GM19035 (cell line): ENCODE results near the gene SYT3.
A peak's percentile ranks its signal among the peaks of the same experiment; 100 is the strongest.

Experiments used
- ATAC-seq: cut with Tn5 transposase; IDR thresholded peaks from one replicate; pipeline ENCODE4 v1.9.1; 2021; ENCODE audit not compliant: unreplicated experiment

Gene SYT3

GRCh38 chr19:50662651-50663481 lies 23.2 kb upstream of the SYT3 start:
- no peak for ATAC-seq

GRCh38 chr19:50661766-50662650 lies 22.3 kb upstream of the SYT3 start:
- ATAC-seq = no peak

DNA sequence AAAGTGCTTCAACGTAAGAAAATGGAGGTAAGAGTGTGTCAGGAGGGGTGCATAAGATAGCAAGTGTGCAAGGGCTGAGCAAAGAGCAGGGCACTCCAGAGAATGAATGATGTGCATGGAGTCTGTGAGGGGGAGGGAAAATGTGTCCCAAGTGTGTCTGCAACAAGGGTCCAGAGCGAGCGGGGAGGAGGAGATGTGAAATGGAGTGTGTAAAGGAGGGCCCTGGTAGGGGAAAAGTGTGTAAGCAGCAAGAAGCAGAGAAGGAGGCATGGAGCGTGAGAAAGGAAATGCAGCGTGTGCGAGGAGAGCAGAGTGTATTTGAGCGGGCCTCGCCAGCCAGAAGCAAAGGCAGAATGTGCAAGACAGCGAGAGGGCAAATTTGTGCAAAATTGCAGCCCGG lies 21.3 kb upstream of the SYT3 start:
- ATAC-seq = no peak

DNA sequence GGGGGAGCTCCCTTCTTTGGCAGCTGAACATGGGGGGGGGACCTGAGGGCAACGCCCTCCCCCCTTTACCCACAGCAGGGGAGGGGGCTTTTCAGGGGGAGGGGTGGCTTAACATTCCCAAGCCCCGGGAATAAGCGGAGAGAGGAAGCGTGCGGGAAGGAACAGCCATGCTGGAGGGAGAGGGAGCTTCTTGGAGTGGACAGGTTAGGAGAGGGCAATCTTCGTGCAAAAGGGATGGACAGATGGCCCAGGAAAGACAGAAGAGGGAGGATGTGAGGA lies 20.3 kb upstream of the SYT3 start:
- ATAC-seq = no peak

DNA sequence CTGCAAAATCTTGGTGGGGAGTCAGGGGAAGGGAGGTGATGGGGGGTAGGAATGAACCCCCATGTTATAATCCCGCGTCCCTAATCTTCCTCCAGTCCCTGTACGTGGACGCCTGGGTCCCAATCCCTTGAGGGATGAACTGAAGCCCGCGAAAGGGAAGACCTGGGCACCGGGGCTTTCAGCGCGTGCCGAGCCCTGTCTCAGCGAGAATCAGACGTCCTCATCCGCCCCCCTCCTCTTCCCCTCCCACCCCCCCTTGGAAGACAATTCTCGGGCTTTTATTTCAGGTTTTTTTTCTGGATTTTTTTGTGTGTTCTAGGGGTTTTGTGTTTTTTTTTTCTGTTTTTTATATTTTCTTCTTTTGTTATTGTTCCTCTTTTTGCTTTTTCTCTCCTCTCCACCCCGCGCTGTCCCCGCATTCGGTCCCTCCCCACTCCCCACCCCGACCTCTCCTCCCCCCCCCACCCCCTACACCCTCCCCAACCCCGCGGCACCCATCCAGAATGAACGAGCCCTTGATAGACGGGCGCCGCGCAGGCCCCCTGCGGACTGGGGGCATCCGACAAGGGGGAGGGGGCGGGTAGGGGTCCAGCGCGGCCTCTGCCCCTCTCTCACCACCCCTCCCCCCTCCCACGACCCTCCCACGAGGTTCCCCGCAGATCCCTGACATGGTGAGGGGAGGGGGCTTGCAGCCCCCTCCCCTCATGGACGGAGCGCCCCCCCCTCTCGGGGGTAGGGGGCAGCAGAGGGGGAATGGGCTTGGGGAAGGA lies 19.8 kb upstream of the SYT3 start:
- no peak for ATAC-seq

GRCh38 chr19:50658441-50659317 lies 19.0 kb upstream of the SYT3 start:
- ATAC-seq = no peak

DNA sequence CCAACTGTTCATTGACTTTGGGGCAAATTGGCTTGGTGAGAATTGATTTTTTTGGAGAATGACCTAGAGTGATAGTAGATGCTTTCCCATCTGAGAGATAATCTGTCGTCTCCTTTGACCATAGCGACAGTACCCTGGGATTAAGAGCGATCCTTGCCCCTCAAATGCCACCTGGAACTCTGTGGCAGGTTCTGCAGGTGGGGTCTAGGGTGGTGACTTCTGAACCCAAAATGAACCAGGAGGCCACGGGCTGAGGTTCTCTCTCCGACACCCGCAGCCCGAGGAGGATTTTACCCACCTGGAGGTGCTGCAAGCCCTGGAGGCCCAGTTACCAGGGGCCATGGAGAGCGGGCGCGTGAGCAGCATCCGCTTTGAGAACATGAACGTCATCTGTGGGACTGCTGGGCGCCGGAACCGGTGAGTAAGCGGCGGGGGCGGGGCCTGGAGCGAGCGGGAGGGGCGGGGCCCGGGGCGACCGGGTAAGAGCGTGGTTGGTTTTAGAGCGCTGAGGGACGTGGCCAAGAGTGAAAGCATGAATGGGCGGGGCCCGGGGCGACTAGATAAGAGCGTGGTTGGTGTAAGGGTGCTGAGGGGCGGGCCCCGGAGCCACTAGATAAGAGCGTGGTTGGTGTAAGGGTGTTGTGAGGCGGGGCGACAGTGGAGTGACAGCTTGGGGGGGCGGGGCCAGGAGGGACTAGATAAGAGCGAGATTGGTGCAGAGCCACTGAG lies 18.2 kb upstream of the SYT3 start:
- ATAC-seq = peak; percentile 67

DNA sequence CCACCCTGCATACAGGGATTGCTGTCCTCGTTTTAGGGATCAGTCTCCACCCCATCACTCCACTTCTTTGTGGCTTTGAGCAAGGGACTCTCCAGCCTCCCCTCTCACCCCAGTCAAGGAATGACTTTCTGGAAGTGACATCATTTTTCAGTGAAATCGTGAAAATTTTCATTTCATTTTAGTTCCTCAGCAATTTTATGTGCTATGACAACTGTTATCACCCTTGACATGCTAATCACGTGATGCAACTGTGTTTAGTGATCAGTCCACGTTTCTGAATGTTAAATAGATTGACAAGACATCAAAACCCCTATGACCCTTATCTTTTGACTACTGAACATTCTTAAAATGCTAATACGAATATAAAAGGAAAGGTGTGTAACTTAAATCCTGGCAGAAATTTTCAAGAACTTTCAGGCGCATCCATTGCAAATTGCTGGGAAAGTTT lies 17.6 kb upstream of the SYT3 start:
- ATAC-seq = no peak

DNA sequence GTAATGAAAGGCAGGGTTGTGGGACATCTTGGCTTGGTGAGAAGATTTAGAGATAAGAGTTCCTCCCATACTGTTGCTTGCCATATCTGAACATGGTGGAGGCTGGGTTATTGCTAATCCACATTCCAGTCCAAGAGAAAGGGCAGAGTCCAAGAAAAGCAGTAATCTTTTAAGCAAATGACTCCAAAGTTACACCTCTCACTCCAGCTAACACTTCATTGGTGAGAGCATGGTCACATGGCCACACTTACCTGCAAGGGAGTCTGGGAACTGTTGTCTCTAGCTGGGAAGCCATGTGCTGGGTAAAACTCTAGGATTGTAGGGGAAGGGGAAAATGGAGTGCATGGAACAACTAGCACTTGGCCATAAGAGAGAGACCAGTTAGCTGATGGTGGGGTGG lies 15.2 kb upstream of the SYT3 start:
- ATAC-seq = no peak

- ATAC-seq = no peak
Measured at GRCh38 chr19:50652722-50653121, 13.0 kb upstream of the SYT3 start.

GRCh38 chr19:50651174-50651573 lies 11.5 kb upstream of the SYT3 start:
- no peak for ATAC-seq

- ATAC-seq = no peak
Measured at GRCh38 chr19:50649433-50650391, 10.0 kb upstream of the SYT3 start, which contains the start of gene C19orf81. C19orf81 (plus strand) TSS chr19:50649445; CDS start chr19:50649445, 0 bp downstream.

- ATAC-seq = no peak
Measured at GRCh38 chr19:50648659-50649058, 9.0 kb upstream of the SYT3 start.

DNA sequence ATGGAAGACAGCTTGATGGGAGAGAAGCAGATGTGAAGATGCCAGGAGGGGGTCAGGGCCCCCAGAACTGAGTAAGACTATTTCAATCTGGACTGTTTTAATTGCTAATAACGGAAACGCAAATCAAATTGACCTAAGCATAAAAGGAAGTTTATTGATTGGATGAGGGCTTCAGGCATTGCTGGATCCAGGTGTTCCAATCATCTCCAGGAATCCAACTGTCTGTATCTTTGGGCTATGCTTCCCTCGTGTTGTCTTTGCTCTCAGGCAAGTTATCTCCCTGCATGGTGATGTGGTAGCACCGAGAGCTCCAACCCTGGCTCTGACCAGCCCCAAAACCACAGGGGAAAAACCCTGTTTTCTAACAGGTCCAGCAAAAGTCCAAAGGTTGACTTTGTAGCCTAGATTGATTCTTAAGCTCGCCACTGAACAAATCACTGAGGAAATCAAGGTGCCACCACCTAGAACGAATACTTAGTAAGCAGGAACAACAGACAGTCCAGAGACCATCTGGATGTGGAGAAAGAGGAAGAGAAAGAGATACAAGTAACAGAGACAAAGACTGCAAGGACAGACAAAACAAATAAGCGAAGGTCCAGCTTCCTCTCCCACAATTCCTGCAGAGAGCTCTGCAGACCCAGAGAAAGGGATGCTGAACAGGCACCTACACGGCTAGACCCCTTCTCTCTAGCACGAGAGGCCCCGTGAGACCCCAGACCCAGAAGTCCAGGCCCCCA lies 8.4 kb upstream of the SYT3 start:
- ATAC-seq = no peak

GRCh38 chr19:50646074-50646807 lies 6.6 kb upstream of the SYT3 start:
- ATAC-seq = no peak

GRCh38 chr19:50645107-50645506 lies 5.4 kb upstream of the SYT3 start:
- ATAC-seq = no peak

DNA sequence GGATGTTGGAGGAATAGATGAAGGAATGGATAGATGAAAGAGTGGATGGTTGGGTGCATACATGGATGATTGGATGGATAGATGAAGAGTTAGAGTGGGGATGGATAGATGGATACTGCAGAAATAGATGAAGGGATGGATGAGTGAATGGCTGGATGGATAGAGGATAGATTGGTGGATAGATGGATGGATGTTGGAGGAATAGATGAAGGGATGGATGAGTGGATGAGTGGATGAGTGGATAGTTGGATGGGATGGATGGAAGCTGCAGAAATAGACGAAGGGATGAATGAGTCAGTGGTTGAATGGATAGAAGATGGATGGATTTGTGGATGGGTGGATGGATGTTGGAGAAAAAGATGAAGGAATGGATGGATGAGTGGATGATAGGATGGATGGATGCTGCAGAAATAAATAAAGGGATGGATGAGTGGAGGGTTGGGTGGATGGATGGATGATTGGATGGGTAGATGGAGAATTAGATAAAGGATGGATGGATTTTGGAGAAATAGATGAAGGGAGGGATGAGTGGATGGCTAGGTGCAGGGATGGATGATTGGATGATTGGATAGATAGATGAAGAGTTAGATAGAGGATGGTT lies 4.7 kb upstream of the SYT3 start:
- no peak for ATAC-seq
